ENCODE measurements around the gene KLHDC4.

GRCh38 chr16:87675111-87675719 is 90.6 kb downstream of the KLHDC4 start:
- no peak for TF ChIP-seq CTCF (IDR thresholded peaks at IDR 0.05; ENCODE audit: low read depth, low read length)
- TF ChIP-seq POLR2A (IDR thresholded peaks at IDR 0.05; ENCODE audit: extremely low read depth, insufficient read length), result no peak
- TF ChIP-seq MYC (IDR thresholded peaks at IDR 0.05; ENCODE audit: low read depth, low read length), result no peak
- TF ChIP-seq, protein P1, sequence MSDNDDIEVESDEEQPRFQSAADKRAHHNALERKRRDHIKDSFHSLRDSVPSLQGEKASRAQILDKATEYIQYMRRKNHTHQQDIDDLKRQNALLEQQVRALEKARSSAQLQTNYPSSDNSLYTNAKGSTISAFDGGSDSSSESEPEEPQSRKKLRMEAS (IDR thresholded peaks at IDR 0.05; ENCODE audit: low read depth, low read length), result no peak
